ENCODE results near the gene BRWD1.
"Not testable (repeated sequence)": the region's sequence is repeated elsewhere in the genome, so short reads cannot be mapped to it uniquely, and the experiment has no call there.

BRWD1 gene

GRCh38 chr21:39281207-39281606 is 32.2 kb downstream of the BRWD1 start:
- no peak for DNase-seq

- DNase-seq: no peak
Measured at GRCh38 chr21:39269620-39270019, 43.8 kb downstream of the BRWD1 start.

GRCh38 chr21:39265603-39266002 is 47.8 kb downstream of the BRWD1 start:
- no peak for DNase-seq

GRCh38 chr21:39263372-39263771 is 50.1 kb downstream of the BRWD1 start:
- no peak for DNase-seq

- peak; percentile 69 for DNase-seq
Measured at GRCh38 chr21:39258207-39258606, 55.2 kb downstream of the BRWD1 start.

- no peak for DNase-seq
Measured at GRCh38 chr21:39251326-39251725, 62.1 kb downstream of the BRWD1 start.

- no peak for DNase-seq
Measured at GRCh38 chr21:39238275-39238674, 75.2 kb downstream of the BRWD1 start.

- no peak for DNase-seq
Measured at GRCh38 chr21:39232861-39233291, 80.6 kb downstream of the BRWD1 start.

- DNase-seq: no peak
Measured at GRCh38 chr21:39224930-39225329, 88.5 kb downstream of the BRWD1 start.

- no peak for DNase-seq
Measured at GRCh38 chr21:39221997-39222486, 91.4 kb downstream of the BRWD1 start.

- DNase-seq: no peak
Measured at GRCh38 chr21:39221282-39221996, 92.0 kb downstream of the BRWD1 start.

GRCh38 chr21:39220875-39221274 is 92.6 kb downstream of the BRWD1 start:
- not testable (repeated sequence) for DNase-seq

- DNase-seq: no peak
Measured at GRCh38 chr21:39220150-39220549, 93.3 kb downstream of the BRWD1 start.

GRCh38 chr21:39218082-39218409 is 95.4 kb downstream of the BRWD1 start:
- no peak for DNase-seq

- peak; percentile 51 for DNase-seq
Measured at GRCh38 chr21:39217356-39218081, 95.9 kb downstream of the BRWD1 start.

GRCh38 chr21:39216290-39216689 is 97.1 kb downstream of the BRWD1 start:
- DNase-seq: no peak

GRCh38 chr21:39215078-39215477 is 98.4 kb downstream of the BRWD1 start:
- no peak for DNase-seq

- DNase-seq: no peak
Measured at GRCh38 chr21:39209334-39209688, 104.1 kb downstream of the BRWD1 start.

- no peak for DNase-seq
Measured at GRCh38 chr21:39208624-39209333, 104.7 kb downstream of the BRWD1 start.

- no peak for DNase-seq
Measured at GRCh38 chr21:39204134-39204533, 109.3 kb downstream of the BRWD1 start.

- DNase-seq: no peak
Measured at GRCh38 chr21:39198800-39199199, 114.6 kb downstream of the BRWD1 start.

GRCh38 chr21:39197448-39198233 is 115.8 kb downstream of the BRWD1 start:
- DNase-seq: no peak

GRCh38 chr21:39196838-39197237 is 116.6 kb downstream of the BRWD1 start:
- no peak for DNase-seq
